SK-N-SH (cell line): ENCODE measurements around the gene NGF.

Source experiments
- CTCF ChIP-seq: fragments of 200-600 bp; sonication (generic); IDR thresholded peaks from 2 replicates; pipeline ENCODE4 v1.6.1; 2017; ENCODE audit warnings: antibody characterized with exemption, mild to moderate bottlenecking, moderate library complexity
- NFIC ChIP-seq: IDR thresholded peaks from 2 replicates; pipeline ENCODE4 v1.4.0; 2012; ENCODE audit warnings: borderline replicate concordance
- POLR2AphosphoS5 ChIP-seq: IDR thresholded peaks from 2 replicates; pipeline ENCODE4 v1.6.1; 2012; ENCODE audit warnings: low read depth, low read length
- REST ChIP-seq: IDR thresholded peaks from 2 replicates; pipeline ENCODE4 v1.6.1; 2012; ENCODE audit warnings: mild to moderate bottlenecking, low read depth, low read length, moderate library complexity
- RFX5 ChIP-seq: IDR thresholded peaks from 2 replicates; pipeline ENCODE4 v1.6.1; 2012; ENCODE audit warnings: mild to moderate bottlenecking, improper control_type of control experiment, low read length
- RXRA ChIP-seq: IDR thresholded peaks from 2 replicates; pipeline ENCODE4 v1.4.0; 2012; ENCODE audit warnings: low read depth, mild to moderate bottlenecking, borderline replicate concordance

DNA sequence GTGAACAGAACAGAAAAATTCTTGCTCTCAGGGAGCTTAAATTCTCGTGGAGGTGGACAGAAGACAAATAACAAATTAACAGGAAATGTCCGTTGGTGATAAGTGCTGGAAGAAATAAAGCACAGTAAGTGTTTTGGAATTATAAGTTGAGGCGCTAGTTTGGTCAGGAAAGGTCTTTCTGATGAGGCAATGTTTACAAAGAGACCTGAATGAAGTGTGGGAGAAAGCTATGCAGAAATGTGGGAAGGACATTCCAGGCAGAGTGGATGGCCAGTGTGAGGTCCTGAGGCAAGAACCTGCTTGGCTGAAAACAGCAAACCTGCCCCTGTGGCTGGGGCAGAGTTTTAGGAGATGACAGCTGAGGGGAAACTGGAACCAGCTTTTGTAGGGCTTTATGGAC lies 23.3 kb downstream of the NGF start:
- TF ChIP-seq POLR2AphosphoS5 (no peak), CTCF (no peak), REST (no peak), RFX5 (no peak), RXRA (no peak), NFIC (no peak)
